Adrenal gland (tissue), 12 donors: ENCODE data around the gene FBXO3. TPM values are rescaled to one million over a fixed set of nuclear protein-coding genes. Genes with fewer than 3 reads are reported as not detected.
"Not testable (repeated sequence)": the region's sequence is repeated elsewhere in the genome, so short reads cannot be mapped to it uniquely, and the experiment has no call there.

Source experiments
- DNase-seq, 7 donors: peaks; one replicate each; pipeline ENCODE4 v3.0.0-alpha.2; 2019 to 2020
- H3K27ac ChIP-seq, 5 donors: fragments of 200-600 bp; sonication (generic) in 4 of 5; 1 replicate in 3 of 5; 2 replicates in 2 of 5; pipeline versions ENCODE4 v1.5.1 to v1.8.0; 2016 to 2020; ENCODE audit warnings: mild to moderate bottlenecking in 1 of 5
- H3K27me3 ChIP-seq: fragments of 200-600 bp; 2 replicates; pipeline ENCODE4 v1.8.0; 2021
- H3K36me3 ChIP-seq, 2 donors: fragments of 200-600 bp; replicated peaks in 1 of 2; 1 replicate in 1 of 2; 2 replicates in 1 of 2; pipeline versions ENCODE4 v1.5.1 to v1.8.0; 2018 to 2022
- H3K4me1 ChIP-seq, 2 donors: fragments of 200-600 bp; replicated peaks in 1 of 2; 1 replicate in 1 of 2; 2 replicates in 1 of 2; pipeline versions ENCODE4 v1.5.1 to v1.8.0; 2018 to 2021
- H3K4me3 ChIP-seq, 4 donors: fragments of 200-600 bp; sonication (generic) in 3 of 4; one replicate each; pipeline ENCODE4 v1.5.1; 2016 to 2018
- H3K9me3 ChIP-seq, 3 donors: fragments of 200-600 bp; sonication (generic) in 1 of 3; replicated peaks in 1 of 3; 1 replicate in 2 of 3; 2 replicates in 1 of 3; pipeline versions ENCODE4 v1.5.1 to v1.8.0; 2016 to 2021
- POLR2A ChIP-seq, 2 donors: fragments of 450-650 bp; IDR thresholded peaks; one replicate each; pipeline ENCODE4 v1.6.1; 2017; ENCODE audit warnings: antibody characterized with exemption in 2 of 2, mild to moderate bottlenecking in 2 of 2, moderate library complexity in 1 of 2
- WGBS, 4 donors: extraction: QIAGEN DNeasy Blood & Tissue Kit in 2 of 4; methylation state at CpG; one replicate each; pipeline versions ENCODE4 v1.1.5 to v1.1.7; 2013 to 2017; 5-methylcytosine and 5-hydroxymethylcytosine counted together
- intact Hi-C, 2 donors: fragments of 100-400 bp; cut with DNase I; formaldehyde crosslinking; loops; one replicate each; pipeline versions ENCODE4 v1.14.1 to v1.15.0; 2022 to 2023
- polyA plus RNA-seq, 3 donors: library from polyadenylated mRNA; stranded (reverse); fragments of 200-250 nt in 2 of 3; fragments of 350-450 nt in 1 of 3; fragmentation: Illumina TruSeq in 1 of 3; extraction: RNeasy Lipid Tissue Mini Kit (QIAGEN cat#74804) in 1 of 3; gene quantifications; one replicate each; pipeline ENCODE4 v1.2.3, GENCODE V29; 2013 to 2014
- total RNA-seq, 9 donors: library from RNA; depleted of rRNA in 4 of 9; stranded (reverse); fragments of >200 nt in 4 of 9; fragments of 120-200 nt in 1 of 9; fragmentation: NEBNext Ultra II Directional in 1 of 9; extraction: Animal tissue kit (Norgen Biotek cat#: 25700) in 1 of 9; gene quantifications; one replicate each; pipeline versions ENCODE4 v1.1.0 to v1.2.4, GENCODE V29; 2013 to 2023
- TF ChIP-seq, protein P1 (sequence below), 6 experiments: fragments of 450-650 bp in 4 of 6; fragments of 200-600 bp in 2 of 6; sonication (generic) in 1 of 6; IDR thresholded peaks; 1 replicate in 5 of 6; 2 replicates in 1 of 6; pipeline versions ENCODE4 v1.5.1 to v1.8.0; 2016 to 2021; ENCODE audit warnings: antibody characterized with exemption in 6 of 6, mild to moderate bottlenecking in 2 of 6, moderate library complexity in 1 of 6
- donor health status: healthy with polysubstance abuse.
- donor health status: Bipolar disorder and iron deficiency.
- donor health status: DM: yes; HTN: yes; CAD: no.
- donor health status: DM: no; HTN: no; CAD: no.
- donor health status: DM: no; HTN: no; CAD: no.
- donor health status: DM: yes; HTN: yes; CAD: no.

Gene FBXO3
- total and polyA plus RNA-seq, 12 donors: 20.7 to 59.2 (median 39.3) TPM

DNA sequence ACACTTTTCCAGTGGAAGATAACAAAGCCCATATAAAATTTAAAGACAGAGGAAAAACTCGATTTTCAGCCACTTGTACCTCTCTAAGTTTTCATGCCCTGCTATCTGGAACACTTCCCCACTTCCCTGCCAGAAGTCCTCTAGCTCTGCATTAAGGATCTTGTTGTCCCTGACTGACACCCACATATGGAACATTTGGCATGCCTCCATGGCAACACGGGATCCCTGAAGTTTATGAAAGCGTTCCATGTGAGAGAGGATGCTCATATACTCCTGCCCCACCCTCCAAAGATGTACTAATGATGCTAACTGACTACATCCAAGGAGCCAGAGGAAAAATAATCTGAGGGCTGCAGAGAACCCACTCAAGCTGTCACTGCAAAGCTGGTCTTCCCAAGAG, 64.9 kb downstream of the FBXO3 start:
- DNase-seq: no peak
- WGBS, 4 donors: 65 to 77% (median 71%) methylated on average over 3 of the region's 3 CpGs
- Histone ChIP-seq H3K4me3 (no peak overlapping the region), H3K9me3 (no peaks in the 10 kb centered on the region), H3K27ac (no peak overlapping the region), H3K27me3 (no peaks in the 10 kb centered on the region), H3K36me3 (peaks cover 0 to 32% of the 10 kb centered on the region in 2 donors), H3K4me1 (peaks cover 0 to 27% of the 10 kb centered on the region in 2 donors)
- TF ChIP-seq POLR2A (IDR thresholded peaks at IDR 0.05): no peak
- TF ChIP-seq, protein P1, sequence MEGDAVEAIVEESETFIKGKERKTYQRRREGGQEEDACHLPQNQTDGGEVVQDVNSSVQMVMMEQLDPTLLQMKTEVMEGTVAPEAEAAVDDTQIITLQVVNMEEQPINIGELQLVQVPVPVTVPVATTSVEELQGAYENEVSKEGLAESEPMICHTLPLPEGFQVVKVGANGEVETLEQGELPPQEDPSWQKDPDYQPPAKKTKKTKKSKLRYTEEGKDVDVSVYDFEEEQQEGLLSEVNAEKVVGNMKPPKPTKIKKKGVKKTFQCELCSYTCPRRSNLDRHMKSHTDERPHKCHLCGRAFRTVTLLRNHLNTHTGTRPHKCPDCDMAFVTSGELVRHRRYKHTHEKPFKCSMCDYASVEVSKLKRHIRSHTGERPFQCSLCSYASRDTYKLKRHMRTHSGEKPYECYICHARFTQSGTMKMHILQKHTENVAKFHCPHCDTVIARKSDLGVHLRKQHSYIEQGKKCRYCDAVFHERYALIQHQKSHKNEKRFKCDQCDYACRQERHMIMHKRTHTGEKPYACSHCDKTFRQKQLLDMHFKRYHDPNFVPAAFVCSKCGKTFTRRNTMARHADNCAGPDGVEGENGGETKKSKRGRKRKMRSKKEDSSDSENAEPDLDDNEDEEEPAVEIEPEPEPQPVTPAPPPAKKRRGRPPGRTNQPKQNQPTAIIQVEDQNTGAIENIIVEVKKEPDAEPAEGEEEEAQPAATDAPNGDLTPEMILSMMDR (IDR thresholded peaks at IDR 0.05): no peak
- intact Hi-C loops: no loop called here

DNA sequence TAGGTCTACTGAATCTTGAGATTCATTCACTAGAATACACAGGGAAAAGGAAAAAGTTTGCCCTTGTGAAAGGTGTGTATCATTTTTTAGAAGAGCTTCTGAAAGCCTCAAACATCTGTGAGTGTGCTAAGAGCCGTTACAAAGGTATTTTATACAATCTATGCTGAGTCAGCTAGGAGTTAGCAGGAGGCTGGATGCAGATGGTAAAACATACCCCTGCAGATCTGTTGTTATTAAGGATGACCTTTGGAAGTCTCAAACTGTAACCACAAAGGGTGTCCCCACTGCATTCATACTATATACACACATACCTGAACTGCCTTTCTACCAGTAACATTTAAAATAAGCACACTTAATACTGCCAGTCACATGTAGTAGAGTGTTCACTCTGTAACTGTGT, 65.3 kb downstream of the FBXO3 start:
- intact Hi-C loops: no loop called here
- WGBS, 4 donors: 76 to 97% (median 85%) methylated on average over 1 of the region's 1 CpG
- H3K27ac ChIP-seq: no peak overlapping the region
- no peak for TF ChIP-seq POLR2A (IDR thresholded peaks at IDR 0.05)
- TF ChIP-seq, protein P1 (IDR thresholded peaks at IDR 0.05): no peak
- H3K4me3 ChIP-seq: no peak overlapping the region
- no peak for DNase-seq
- no peaks in the 10 kb centered on the region for H3K9me3 ChIP-seq
- H3K36me3 ChIP-seq: peaks cover 0 to 28% of the 10 kb centered on the region in 2 donors
- H3K27me3 ChIP-seq: no peaks in the 10 kb centered on the region
- H3K4me1 ChIP-seq: peaks cover 0 to 28% of the 10 kb centered on the region in 2 donors

DNA sequence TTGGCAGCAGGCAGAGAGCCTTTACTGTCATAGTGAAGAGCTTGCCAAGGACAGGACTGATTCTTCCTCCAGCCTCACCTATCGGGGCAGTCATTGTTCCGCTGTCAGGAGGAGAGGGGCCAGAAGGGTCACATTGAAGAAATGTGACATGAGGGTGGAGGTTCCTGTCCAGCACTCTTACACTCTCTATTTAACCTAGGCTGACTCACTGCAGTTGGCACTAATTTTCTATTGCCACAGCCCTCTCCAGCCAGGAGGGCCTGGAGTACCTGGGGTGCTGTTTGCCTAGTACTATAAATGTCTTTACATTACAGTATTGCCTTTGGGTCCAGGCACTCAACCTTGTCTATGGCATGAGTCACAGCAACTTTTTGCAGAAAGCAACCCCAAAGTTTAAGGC, 66.5 kb downstream of the FBXO3 start:
- H3K9me3 ChIP-seq, intact Hi-C loops, H3K27me3 ChIP-seq, H3K4me3 ChIP-seq: not testable (repeated sequence)
- Histone ChIP-seq H3K27ac (peak overlapping the region in 1 of 5 donors; percentile 45), H3K36me3 (peaks cover 0 to 24% of the 10 kb centered on the region in 2 donors), H3K4me1 (peaks cover 0 to 23% of the 10 kb centered on the region in 2 donors)
- 70 to 100% (median 88%) methylated on average over 1 to 2 of the region's 2 CpGs; no CpG with 5 or more reads in 1 of the 4 donors for WGBS, 4 donors
- peak in 2 of 7 donors; percentile 20 to 36 for DNase-seq

DNA sequence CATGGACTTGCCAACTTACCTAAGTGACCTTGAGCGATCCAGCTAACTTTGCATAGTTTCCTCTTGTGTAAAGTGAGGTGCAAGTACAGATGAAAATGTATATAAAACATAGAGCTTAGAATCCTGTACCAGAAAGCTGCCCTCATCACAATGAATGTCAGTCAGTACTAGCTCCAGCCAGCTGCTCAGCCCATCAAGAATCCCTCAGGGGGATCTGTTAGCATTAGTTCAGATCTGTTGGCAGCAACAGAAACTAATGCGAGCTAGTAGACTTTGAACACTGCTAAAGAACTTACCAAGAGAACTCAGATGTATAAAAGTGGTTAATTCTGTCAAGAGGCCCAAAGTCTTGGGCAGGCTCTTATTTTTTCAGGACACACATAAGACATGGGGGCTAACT, 67.4 kb downstream of the FBXO3 start:
- no peak for TF ChIP-seq POLR2A (IDR thresholded peaks at IDR 0.05)
- TF ChIP-seq, protein P1 (IDR thresholded peaks at IDR 0.05): no peak
- intact Hi-C loops: no loop called here
- 74 to 95% (median 91%) methylated on average over 2 of the region's 2 CpGs for WGBS, 4 donors
- DNase-seq: no peak
- no peak overlapping the region for H3K4me3 ChIP-seq
- no peaks in the 10 kb centered on the region for H3K27me3 ChIP-seq
- peak overlapping the region in 2 of 5 donors; percentile 33 to 41 for H3K27ac ChIP-seq
- H3K36me3 ChIP-seq: peaks cover 0 to 19% of the 10 kb centered on the region in 2 donors
- peaks cover 0 to 24% of the 10 kb centered on the region in 2 donors for H3K4me1 ChIP-seq
- H3K9me3 ChIP-seq: no peaks in the 10 kb centered on the region

DNA sequence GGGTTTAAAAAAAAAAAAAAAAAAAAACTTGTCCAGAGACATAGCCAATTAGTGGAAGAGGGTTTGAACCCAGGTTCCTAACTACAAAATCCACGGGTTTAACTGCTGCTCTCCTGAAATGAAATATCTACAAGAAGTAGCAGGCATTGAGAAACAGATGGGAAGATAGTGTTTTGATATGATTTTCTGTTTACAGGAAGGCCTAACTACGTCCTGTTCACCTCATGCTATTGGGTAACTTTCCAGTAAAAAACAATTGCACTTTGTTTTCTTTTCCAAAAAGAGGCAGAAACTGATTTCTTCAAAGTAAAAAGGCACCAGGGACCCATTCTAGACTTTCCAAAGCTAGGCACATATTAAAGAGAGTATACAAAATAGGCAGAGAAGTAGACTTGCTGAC, 67.8 kb downstream of the FBXO3 start:
- DNase-seq: no peak
- H3K27me3 ChIP-seq: no peaks in the 10 kb centered on the region
- H3K4me1 ChIP-seq: peaks cover 0 to 28% of the 10 kb centered on the region in 2 donors
- no peak overlapping the region for H3K4me3 ChIP-seq
- intact Hi-C loops: no loop called here
- H3K9me3 ChIP-seq: no peaks in the 10 kb centered on the region
- peaks cover 0 to 19% of the 10 kb centered on the region in 2 donors for H3K36me3 ChIP-seq
- 56 to 71% (median 60%) methylated on average over 2 of the region's 2 CpGs for WGBS, 4 donors
- H3K27ac ChIP-seq: peak overlapping the region in 2 of 5 donors; percentile 33 to 41
- TF ChIP-seq POLR2A (IDR thresholded peaks at IDR 0.05): no peak
- TF ChIP-seq, protein P1 (IDR thresholded peaks at IDR 0.05): no peak
